Astrocyte (in vitro differentiated cells and primary cell): Measurements from ENCODE around the gene PDK2. TPM values are rescaled to one million over a fixed set of nuclear protein-coding genes. Genes with fewer than 3 reads are reported as not detected.

ENCODE experiments used
- DNase-seq: peaks from one replicate; pipeline ENCODE4 v3.0.0-alpha.2; 2010; ENCODE audit warnings: low read depth
- FAIRE-seq: peaks from 2 replicates; lab custom pipeline; 2011; peaks lifted over from hg19 to GRCh38; lab: Jason Lieb, UNC
- H2AFZ ChIP-seq: 2 replicates; pipeline ENCODE4 v1.6.0; 2012; ENCODE audit warnings: low read depth, low read length, inconsistent platforms
- H3K27ac ChIP-seq: 2 replicates; pipeline ENCODE4 v1.5.1; 2011; ENCODE audit warnings: low read depth, low read length, inconsistent platforms
- H3K27me3 ChIP-seq: 2 replicates; pipeline ENCODE4 v1.6.0; 2011; ENCODE audit warnings: low read length, inconsistent platforms; ENCODE audit not compliant: insufficient read depth
- H3K36me3 ChIP-seq: 2 replicates; pipeline ENCODE4 v1.5.1; 2011; ENCODE audit warnings: low read length, inconsistent platforms; ENCODE audit not compliant: insufficient read depth
- H3K4me1 ChIP-seq: 2 replicates; pipeline ENCODE4 v1.5.1; 2011; ENCODE audit warnings: low read length, inconsistent platforms; ENCODE audit not compliant: insufficient read depth
- H3K4me2 ChIP-seq: 2 replicates; pipeline ENCODE4 v1.6.0; 2012; ENCODE audit warnings: low read length, inconsistent platforms
- H3K4me3 ChIP-seq: 2 replicates; pipeline ENCODE4 v1.5.1; 2011; ENCODE audit warnings: low read depth, mild to moderate bottlenecking, low read length, inconsistent platforms; ENCODE audit not compliant: insufficient read depth
- H3K79me2 ChIP-seq: 2 replicates; pipeline ENCODE4 v1.6.0; 2012; ENCODE audit warnings: mild to moderate bottlenecking, low read length, inconsistent platforms; ENCODE audit not compliant: insufficient read depth
- H3K9ac ChIP-seq: 2 replicates; pipeline ENCODE4 v1.6.0; 2012; ENCODE audit warnings: mild to moderate bottlenecking, low read length, inconsistent platforms
- H3K9me3 ChIP-seq: 2 replicates; pipeline ENCODE4 v1.5.1; 2012; ENCODE audit warnings: low read depth, mild to moderate bottlenecking, low read length, inconsistent platforms; ENCODE audit not compliant: insufficient read depth
- H4K20me1 ChIP-seq: 2 replicates; pipeline ENCODE4 v1.6.0; 2012; ENCODE audit warnings: low read length, inconsistent platforms; ENCODE audit not compliant: insufficient read depth
- H3K27ac Mint-ChIP-seq: one replicate; pipeline ENCODE4 v1.8.0; 2021; ENCODE audit warnings: mild to moderate bottlenecking, mixed read lengths; ENCODE audit not compliant: unreplicated experiment
- H3K27me3 Mint-ChIP-seq: one replicate; pipeline ENCODE4 v1.8.0; 2021; ENCODE audit warnings: low read depth, mixed read lengths; ENCODE audit not compliant: unreplicated experiment
- H3K36me3 Mint-ChIP-seq: one replicate; pipeline ENCODE4 v1.8.0; 2021; ENCODE audit warnings: low read depth, mixed read lengths; ENCODE audit not compliant: unreplicated experiment
- H3K4me1 Mint-ChIP-seq: one replicate; pipeline ENCODE4 v1.8.0; 2021; ENCODE audit warnings: low read depth, mixed read lengths; ENCODE audit not compliant: unreplicated experiment
- H3K4me3 Mint-ChIP-seq: one replicate; pipeline ENCODE4 v1.8.0; 2021; ENCODE audit warnings: mild to moderate bottlenecking, moderate library complexity, mixed read lengths; ENCODE audit not compliant: unreplicated experiment
- H3K9me3 Mint-ChIP-seq: one replicate; pipeline ENCODE4 v1.8.0; 2021; ENCODE audit warnings: mild to moderate bottlenecking, mixed read lengths; ENCODE audit not compliant: unreplicated experiment
- CTCF ChIP-seq: IDR thresholded peaks from 2 replicates; pipeline ENCODE4 v1.5.1; 2011; ENCODE audit warnings: low read depth, mild to moderate bottlenecking, inconsistent platforms, low read length, moderate library complexity; ENCODE audit not compliant: insufficient read depth
- EZH2 ChIP-seq: IDR thresholded peaks from 2 replicates; pipeline ENCODE4 v1.6.1; 2012; ENCODE audit warnings: mild to moderate bottlenecking, low read length, inconsistent platforms; ENCODE audit not compliant: insufficient read depth
- total RNA-seq: library from RNA; stranded (reverse); gene quantifications from 2 replicates; pipeline ENCODE4 v1.2.1, GENCODE V29; 2021

PDK2 gene
- total RNA-seq, 1 donor from 2014 or later: 25.8 TPM

GRCh38 chr17:50063561-50064252 is 31.4 kb upstream of the PDK2 start:
- no peak for FAIRE-seq
- no peak overlapping the region for H3K4me3 ChIP-seq
- peak; percentile 41 for DNase-seq
- H3K27ac Mint-ChIP-seq: peak overlapping the region; percentile 91
- peaks cover 63% of the 10 kb centered on the region for H3K4me1 Mint-ChIP-seq
- H3K36me3 ChIP-seq: peaks cover 21% of the 10 kb centered on the region
- H3K9ac ChIP-seq: peak overlapping the region; percentile 86
- H3K4me2 ChIP-seq: peak overlapping the region; percentile 74
- H3K79me2 ChIP-seq: peaks cover 93% of the 10 kb centered on the region
- TF ChIP-seq CTCF (no peak), EZH2 (no peak)
- H4K20me1 ChIP-seq: peaks cover 23% of the 10 kb centered on the region
- H3K9me3 Mint-ChIP-seq: no peaks in the 10 kb centered on the region
- peaks cover 15% of the 10 kb centered on the region for H3K36me3 Mint-ChIP-seq
- H3K27me3 ChIP-seq: no peaks in the 10 kb centered on the region
- H2AFZ ChIP-seq: no peak overlapping the region
- H3K27ac ChIP-seq: peak overlapping the region; percentile 96
- H3K4me3 Mint-ChIP-seq: peak overlapping the region; percentile 67
- no peaks in the 10 kb centered on the region for H3K27me3 Mint-ChIP-seq
- peaks cover 81% of the 10 kb centered on the region for H3K4me1 ChIP-seq
- H3K9me3 ChIP-seq: no peaks in the 10 kb centered on the region

GRCh38 chr17:50064253-50065001 is 30.7 kb upstream of the PDK2 start:
- no peak for TF ChIP-seq CTCF
- TF ChIP-seq EZH2: no peak
- H3K79me2 ChIP-seq: peaks cover 91% of the 10 kb centered on the region
- peaks cover 73% of the 10 kb centered on the region for H3K4me1 ChIP-seq
- Mint-ChIP-seq H3K27me3 (no peaks in the 10 kb centered on the region), H3K4me3 (peak overlapping the region; percentile 66), H3K4me1 (peaks cover 58% of the 10 kb centered on the region), H3K9me3 (no peaks in the 10 kb centered on the region), H3K27ac (peak overlapping the region; percentile 91), H3K36me3 (peaks cover 15% of the 10 kb centered on the region)
- peak overlapping the region; percentile 74 for H3K4me2 ChIP-seq
- peak overlapping the region; percentile 96 for H3K27ac ChIP-seq
- no peak overlapping the region for H3K4me3 ChIP-seq
- peak overlapping the region; percentile 86 for H3K9ac ChIP-seq
- H3K27me3 ChIP-seq: no peaks in the 10 kb centered on the region
- H3K36me3 ChIP-seq: peaks cover 21% of the 10 kb centered on the region
- H4K20me1 ChIP-seq: peaks cover 16% of the 10 kb centered on the region
- H2AFZ ChIP-seq: peak overlapping the region; percentile 3
- DNase-seq (peak; percentile 94), FAIRE-seq (peak; percentile 79)
- H3K9me3 ChIP-seq: no peaks in the 10 kb centered on the region
